GM23248 (cell line): Measurements from ENCODE around the gene DDX25. TPM values are rescaled to one million over a fixed set of nuclear protein-coding genes. Genes with fewer than 3 reads are reported as not detected.

ENCODE experiments used
- DNase-seq: peaks from one replicate; pipeline ENCODE4 v3.0.0-alpha.2; 2015
- H2AFZ ChIP-seq: fragments of 200-600 bp; sonication (generic); 2 replicates; pipeline ENCODE4 v1.6.1; 2016; ENCODE audit warnings: antibody characterized with exemption
- H3F3A ChIP-seq: fragments of 200-600 bp; sonication (generic); 2 replicates; pipeline ENCODE4 v1.6.1; 2016; ENCODE audit warnings: mild to moderate bottlenecking, antibody characterized with exemption, mixed run types; ENCODE audit not compliant: insufficient read depth
- H3K27ac ChIP-seq: fragments of 200-600 bp; sonication (generic); 2 replicates; pipeline ENCODE4 v1.5.1; 2016; ENCODE audit warnings: mild to moderate bottlenecking
- H3K27me3 ChIP-seq: fragments of 200-600 bp; sonication (generic); replicated peaks from 2 replicates; pipeline ENCODE4 v1.6.1; 2016; ENCODE audit warnings: mild to moderate bottlenecking; ENCODE audit not compliant: insufficient read depth
- H3K36me3 ChIP-seq: fragments of 200-600 bp; sonication (generic); 2 replicates; pipeline ENCODE4 v1.6.1; 2016; ENCODE audit warnings: low read depth, mild to moderate bottlenecking
- H3K4me1 ChIP-seq: fragments of 200-600 bp; sonication (generic); 2 replicates; pipeline ENCODE4 v1.6.1; 2016; ENCODE audit warnings: mild to moderate bottlenecking; ENCODE audit not compliant: insufficient read depth
- H3K4me2 ChIP-seq: fragments of 200-600 bp; sonication (generic); one replicate; pipeline ENCODE4 v1.6.1; 2016; ENCODE audit warnings: mild to moderate bottlenecking; ENCODE audit not compliant: unreplicated experiment
- H3K4me3 ChIP-seq: fragments of 200-600 bp; sonication (generic); 2 replicates; pipeline ENCODE4 v1.5.1; 2016; ENCODE audit warnings: mild to moderate bottlenecking
- H3K79me2 ChIP-seq: fragments of 200-600 bp; sonication (generic); 2 replicates; pipeline ENCODE4 v1.6.1; 2016; ENCODE audit warnings: mild to moderate bottlenecking; ENCODE audit not compliant: insufficient read depth
- H3K9ac ChIP-seq: fragments of 200-600 bp; sonication (generic); 2 replicates; pipeline ENCODE4 v1.6.1; 2016; ENCODE audit warnings: mild to moderate bottlenecking
- H3K9me2 ChIP-seq: fragments of 200-600 bp; sonication (generic); 2 replicates; pipeline ENCODE4 v1.6.1; 2016; ENCODE audit warnings: mixed run types, mild to moderate bottlenecking, moderate library complexity; ENCODE audit not compliant: insufficient read depth
- H3K9me3 ChIP-seq: fragments of 200-600 bp; sonication (generic); one replicate; pipeline ENCODE4 v1.6.1; 2017; ENCODE audit warnings: low read depth
- H4K20me1 ChIP-seq: fragments of 200-600 bp; sonication (generic); 2 replicates; pipeline ENCODE4 v1.6.0; 2016; ENCODE audit not compliant: insufficient read depth
- EZH2 ChIP-seq: fragments of 200-600 bp; sonication (generic); IDR thresholded peaks from 2 replicates; pipeline ENCODE4 v1.6.1; 2018; ENCODE audit warnings: antibody characterized with exemption, mild to moderate bottlenecking; ENCODE audit not compliant: insufficient read depth, poor library complexity, severe bottlenecking
- EZH2phosphoT487 ChIP-seq: fragments of 200-600 bp; sonication (generic); IDR thresholded peaks from 2 replicates; pipeline ENCODE4 v1.6.1; 2018; ENCODE audit warnings: antibody characterized with exemption, moderate library complexity, mild to moderate bottlenecking, low read depth; ENCODE audit not compliant: insufficient read depth
- WGBS, 2 experiments: methylation state at CpG; one replicate each; pipeline ENCODE4 v1.1.6; 2015 to 2017; ENCODE audit warnings: low lambda C conversion rate in 2 of 2, low coverage in 1 of 2; ENCODE audit errors: missing lambda C conversion rate in 2 of 2; 5-methylcytosine and 5-hydroxymethylcytosine counted together
- in situ Hi-C: fragments of 300-500 bp; cut with MboI; formaldehyde crosslinking; loops from 2 replicates; pipeline ENCODE4 v1.15.0; 2020
- polyA plus RNA-seq: library from polyadenylated mRNA; unstranded; fragments of >200 nt; fragmentation: Nextera tagmentation; extraction: Ambion mirVana; gene quantifications from 2 replicates; pipeline ENCODE4 v1.2.1, GENCODE V29; 2016
- total RNA-seq: library from RNA; depleted of rRNA; stranded (reverse); fragments of >200 nt; shearing (Covaris generic); gene quantifications from 2 replicates; pipeline ENCODE4 v1.2.3, GENCODE V29; 2014

DDX25 gene
- total and polyA plus RNA-seq, 2 experiments from 2014 or later: not detected

- H3K4me3 ChIP-seq: no peak overlapping the region
- TF ChIP-seq EZH2 (no peak), EZH2phosphoT487 (no peak)
- no peak overlapping the region for H3K4me2 ChIP-seq
- no peaks in the 10 kb centered on the region for H3F3A ChIP-seq
- no peaks in the 10 kb centered on the region for H3K9me2 ChIP-seq
- peaks cover 6% of the 10 kb centered on the region; the same call in 1 of the 2 replicates for H3K4me1 ChIP-seq
- H3K27me3 ChIP-seq: peaks cover 11% of the 10 kb centered on the region; the same call in 1 of the 2 replicates
- H4K20me1 ChIP-seq: no peaks in the 10 kb centered on the region
- 58% methylated on average over 20 of the region's 20 CpGs for WGBS, 2 experiments
- H3K27ac ChIP-seq: no peak overlapping the region
- no peak overlapping the region for H3K9ac ChIP-seq
- no peak for DNase-seq
- H3K79me2 ChIP-seq: no peaks in the 10 kb centered on the region
- no peaks in the 10 kb centered on the region for H3K9me3 ChIP-seq
- in situ Hi-C loops: no loop called here
- no peaks in the 10 kb centered on the region for H3K36me3 ChIP-seq
- H2AFZ ChIP-seq: no peak overlapping the region
These were observed 49.2 kb downstream of the DDX25 start for GRCh38 chr11:125953401-125953935.

DNA sequence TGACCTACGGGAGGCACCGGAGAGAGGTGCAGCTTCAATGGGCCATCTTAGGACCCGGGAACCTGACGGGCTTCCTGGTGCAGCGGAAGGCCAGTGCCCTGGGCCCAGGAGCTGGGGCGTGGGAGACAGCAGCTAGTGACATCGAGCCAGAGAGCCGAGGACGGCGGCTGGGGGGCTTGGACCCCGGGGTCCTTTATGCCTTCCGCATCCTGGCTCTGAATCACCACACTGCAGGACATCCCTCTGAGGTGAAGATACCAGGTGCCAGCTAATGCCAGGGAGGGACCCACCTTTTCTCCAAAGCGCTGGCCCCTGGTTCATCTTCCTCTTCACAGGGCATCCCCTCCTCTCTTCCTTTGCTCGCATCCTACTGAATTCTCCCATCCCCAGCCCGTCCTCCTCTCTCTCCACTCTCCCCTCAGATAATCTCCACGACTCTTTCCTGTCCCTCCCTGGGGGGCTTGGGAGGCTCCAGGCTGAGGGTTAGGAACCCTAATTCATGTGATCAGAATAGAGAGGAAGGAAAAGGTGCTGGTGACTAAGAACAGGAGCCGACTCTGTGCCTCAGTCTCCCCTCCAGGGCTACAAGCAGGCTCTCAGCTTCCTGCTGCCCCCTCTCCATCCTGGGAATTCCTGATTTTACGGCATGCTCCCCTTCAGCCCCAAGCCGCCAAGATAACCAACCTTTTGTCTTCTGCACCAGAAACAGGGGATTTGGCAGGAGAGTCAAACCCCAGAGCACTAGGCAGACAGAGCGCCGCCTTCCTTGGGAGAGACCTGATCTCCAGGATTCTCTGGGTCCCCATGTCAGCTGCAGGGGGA is 50.0 kb downstream of the DDX25 start:
- no peaks in the 10 kb centered on the region for H3K36me3 ChIP-seq
- in situ Hi-C loops: no loop called here
- H3K4me1 ChIP-seq: peaks cover 6% of the 10 kb centered on the region; the same call in 1 of the 2 replicates
- no peaks in the 10 kb centered on the region for H3K9me2 ChIP-seq
- WGBS, 2 experiments: 78 to 79% methylated on average over 20 to 21 of the region's 21 CpGs
- no peaks in the 10 kb centered on the region for H3F3A ChIP-seq
- no peaks in the 10 kb centered on the region for H3K9me3 ChIP-seq
- DNase-seq: no peak
- TF ChIP-seq EZH2phosphoT487: no peak
- TF ChIP-seq EZH2: no peak
- no peaks in the 10 kb centered on the region for H3K79me2 ChIP-seq
- H3K4me3 ChIP-seq: no peak overlapping the region
- H3K9ac ChIP-seq: no peak overlapping the region
- H3K4me2 ChIP-seq: no peak overlapping the region
- H3K27me3 ChIP-seq: peaks cover 11% of the 10 kb centered on the region; the same call in 1 of the 2 replicates
- no peak overlapping the region for H3K27ac ChIP-seq
- no peak overlapping the region for H2AFZ ChIP-seq
- H4K20me1 ChIP-seq: no peaks in the 10 kb centered on the region

GRCh38 chr11:125954945-125955640 is 50.8 kb downstream of the DDX25 start:
- no peak overlapping the region for H3K27ac ChIP-seq
- H2AFZ ChIP-seq: no peak overlapping the region
- H3K4me2 ChIP-seq: no peak overlapping the region
- H3K9ac ChIP-seq: no peak overlapping the region
- no peaks in the 10 kb centered on the region for H3K79me2 ChIP-seq
- peaks cover 6% of the 10 kb centered on the region; the same call in 1 of the 2 replicates for H3K4me1 ChIP-seq
- in situ Hi-C loops: no loop called here
- H3K9me2 ChIP-seq: no peaks in the 10 kb centered on the region
- H3K4me3 ChIP-seq: no peak overlapping the region
- H3K27me3 ChIP-seq: peaks cover 11% of the 10 kb centered on the region; the same call in 1 of the 2 replicates
- H3K36me3 ChIP-seq: no peaks in the 10 kb centered on the region
- no peak for DNase-seq
- no peaks in the 10 kb centered on the region for H4K20me1 ChIP-seq
- H3K9me3 ChIP-seq: no peaks in the 10 kb centered on the region
- TF ChIP-seq EZH2 (no peak), EZH2phosphoT487 (no peak)
- no peaks in the 10 kb centered on the region for H3F3A ChIP-seq
- 78 to 79% methylated on average over 15 of the region's 15 CpGs for WGBS, 2 experiments

GRCh38 chr11:125955856-125956255 is 51.5 kb downstream of the DDX25 start:
- in situ Hi-C loops: no loop called here

More at GRCh38 chr11:125955856-125956255, 51.5 kb downstream of the DDX25 start:
- H3K36me3 ChIP-seq: no peaks in the 10 kb centered on the region
- peaks cover 11% of the 10 kb centered on the region; the same call in 1 of the 2 replicates for H3K27me3 ChIP-seq
- no peak overlapping the region for H3K27ac ChIP-seq
- H2AFZ ChIP-seq: no peak overlapping the region
- H4K20me1 ChIP-seq: no peaks in the 10 kb centered on the region
- H3K4me1 ChIP-seq: peaks cover 6% of the 10 kb centered on the region; the same call in 1 of the 2 replicates
- no peaks in the 10 kb centered on the region for H3K9me3 ChIP-seq
- no peaks in the 10 kb centered on the region for H3K79me2 ChIP-seq
- H3K4me2 ChIP-seq: no peak overlapping the region
- no peaks in the 10 kb centered on the region for H3K9me2 ChIP-seq
- 85 to 97% methylated on average over 2 of the region's 2 CpGs for WGBS, 2 experiments
- H3K9ac ChIP-seq: no peak overlapping the region
- H3K4me3 ChIP-seq: no peak overlapping the region
- no peaks in the 10 kb centered on the region for H3F3A ChIP-seq
- TF ChIP-seq EZH2phosphoT487: no peak
- TF ChIP-seq EZH2: no peak
- no peak for DNase-seq
